Measurements from ENCODE around the gene DUSP22.

GRCh38 chr6:254016-254415 is 38.3 kb upstream of the DUSP22 start:
- no peak for TF ChIP-seq CTCF (IDR thresholded peaks at IDR 0.05)
- TF ChIP-seq POLR2A (IDR thresholded peaks at IDR 0.05): no peak
